ENCODE measurements around the gene FAM234B. TPM values are rescaled to one million over a fixed set of nuclear protein-coding genes. Genes with fewer than 3 reads are reported as not detected.

Gene FAM234B
- total RNA-seq, 1 donor from 2014 or later: 1.8 TPM

GRCh38 chr12:13093848-13094220, 49.7 kb downstream of the FAM234B start:
- DNase-seq: no peak
- Histone ChIP-seq H3K9me3 (replicated peaks) (no peaks in the 10 kb centered on the region), H3K27me3 (ENCODE audit: low read depth) (no peaks in the 10 kb centered on the region), H3K27ac (replicated peaks) (no peak overlapping the region), H3K4me3 (no peak overlapping the region), H3K4me1 (peaks cover 26% of the 10 kb centered on the region), H3K36me3 (no peaks in the 10 kb centered on the region)
- intact Hi-C loops (cut with micrococcal nuclease): no loop called here
- no peak for TF ChIP-seq CTCF (IDR thresholded peaks at IDR 0.05; ENCODE audit: borderline replicate concordance)

GRCh38 chr12:13094367-13094766, 50.2 kb downstream of the FAM234B start:
- Histone ChIP-seq H3K4me1 (peaks cover 31% of the 10 kb centered on the region), H3K27me3 (ENCODE audit: low read depth) (no peaks in the 10 kb centered on the region), H3K9me3 (replicated peaks) (no peaks in the 10 kb centered on the region), H3K27ac (replicated peaks) (no peak overlapping the region), H3K36me3 (no peaks in the 10 kb centered on the region), H3K4me3 (no peak overlapping the region)
- no peak for DNase-seq
- intact Hi-C loops (cut with micrococcal nuclease): no loop called here
- no peak for TF ChIP-seq CTCF (IDR thresholded peaks at IDR 0.05; ENCODE audit: borderline replicate concordance)

DNA sequence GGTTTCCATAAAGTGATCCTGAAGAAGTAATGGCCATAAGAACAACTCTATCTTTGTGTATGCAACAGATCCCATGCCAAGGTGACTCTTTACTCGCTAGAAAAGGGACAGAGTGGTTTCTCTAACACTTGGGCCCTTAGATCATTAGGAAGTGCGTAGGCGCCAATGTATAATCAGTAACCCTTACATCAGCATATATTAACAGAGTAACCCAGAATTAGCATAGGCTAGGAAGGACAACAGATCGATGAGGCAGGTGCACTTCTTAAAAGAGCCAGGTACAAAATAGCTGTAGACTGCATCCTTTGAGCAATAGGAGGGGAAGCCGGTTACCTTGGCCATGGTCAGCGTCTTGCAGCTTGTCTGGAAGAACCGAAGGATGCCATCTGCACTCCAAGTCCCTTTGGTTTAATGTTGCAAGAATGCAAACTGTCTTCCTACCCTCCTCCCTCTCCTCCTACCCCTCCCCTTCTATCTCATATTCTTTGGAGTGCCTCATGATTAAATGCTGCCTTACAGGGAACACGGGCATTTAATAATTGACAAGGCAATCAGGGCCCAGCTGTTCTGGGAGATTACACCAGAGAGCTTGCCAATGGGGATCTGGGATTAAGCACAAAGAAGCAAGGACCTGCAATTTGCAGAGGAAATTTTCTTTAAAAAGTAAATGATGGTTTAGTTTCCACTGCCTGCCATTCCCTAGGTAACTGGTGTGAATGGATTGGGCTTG, 51.2 kb downstream of the FAM234B start:
- Histone ChIP-seq H3K9me3 (replicated peaks) (no peaks in the 10 kb centered on the region), H3K27me3 (ENCODE audit: low read depth) (no peaks in the 10 kb centered on the region), H3K4me1 (peaks cover 42% of the 10 kb centered on the region), H3K27ac (replicated peaks) (no peak overlapping the region), H3K36me3 (no peaks in the 10 kb centered on the region), H3K4me3 (no peak overlapping the region)
- no peak for DNase-seq
- intact Hi-C loops (cut with micrococcal nuclease): loop anchor here (5.0 kb wide), 1 partner anchor 117 kb away; no protein-coding TSS in a partner anchor
- TF ChIP-seq CTCF (IDR thresholded peaks at IDR 0.05; ENCODE audit: borderline replicate concordance): no peak

- H3K27ac ChIP-seq (replicated peaks): peak overlapping the region; percentile 93
- no peak for TF ChIP-seq CTCF (IDR thresholded peaks at IDR 0.05; ENCODE audit: borderline replicate concordance)
- peak overlapping the region; percentile 56 for H3K4me3 ChIP-seq
- peak; percentile 30 for DNase-seq
- no peaks in the 10 kb centered on the region for H3K36me3 ChIP-seq
- H3K4me1 ChIP-seq: peaks cover 59% of the 10 kb centered on the region
- no peaks in the 10 kb centered on the region for H3K9me3 ChIP-seq (replicated peaks)
- H3K27me3 ChIP-seq (ENCODE audit: low read depth): no peaks in the 10 kb centered on the region
- intact Hi-C loops (cut with micrococcal nuclease): loop anchor here (5.0 kb wide), 1 partner anchor 115 kb away; no protein-coding TSS in a partner anchor
Observed at GRCh38 chr12:13097491-13098011, 53.4 kb downstream of the FAM234B start.

- no peaks in the 10 kb centered on the region for H3K9me3 ChIP-seq (replicated peaks)
- TF ChIP-seq CTCF (IDR thresholded peaks at IDR 0.05; ENCODE audit: borderline replicate concordance): no peak
- peaks cover 54% of the 10 kb centered on the region for H3K4me1 ChIP-seq
- intact Hi-C loops (cut with micrococcal nuclease): loop anchor here (5.0 kb wide), 1 partner anchor 113 kb away; no protein-coding TSS in a partner anchor
- no peaks in the 10 kb centered on the region for H3K36me3 ChIP-seq
- DNase-seq: no peak
- no peaks in the 10 kb centered on the region for H3K27me3 ChIP-seq (ENCODE audit: low read depth)
- peak overlapping the region; percentile 93 for H3K27ac ChIP-seq (replicated peaks)
- peak overlapping the region; percentile 7 for H3K4me3 ChIP-seq
Observed at GRCh38 chr12:13099066-13099843, 55.1 kb downstream of the FAM234B start.
